Left hindlimb (tissue), 1 donor: ENCODE data around the gene GPR173.

Experiments
- DNase-seq: peaks from one replicate; pipeline ENCODE4 v3.0.0-alpha.2; 2018

The GPR173 gene

GRCh38 chrX:53048169-53049126 lies at the start of gene GPR173:
TSS of gene GPR173 (plus strand) at chrX:53048789. CDS start at chrX:53076622, 27,833 bp downstream.
- peak; percentile 88 for DNase-seq

- peak; percentile 29 for DNase-seq
Observed at GRCh38 chrX:53000447-53001135, 48.0 kb upstream of the GPR173 start.

GRCh38 chrX:53001958-53002357 lies 46.6 kb upstream of the GPR173 start:
- no peak for DNase-seq

GRCh38 chrX:53003111-53003510 lies 45.5 kb upstream of the GPR173 start:
- DNase-seq: no peak

DNA sequence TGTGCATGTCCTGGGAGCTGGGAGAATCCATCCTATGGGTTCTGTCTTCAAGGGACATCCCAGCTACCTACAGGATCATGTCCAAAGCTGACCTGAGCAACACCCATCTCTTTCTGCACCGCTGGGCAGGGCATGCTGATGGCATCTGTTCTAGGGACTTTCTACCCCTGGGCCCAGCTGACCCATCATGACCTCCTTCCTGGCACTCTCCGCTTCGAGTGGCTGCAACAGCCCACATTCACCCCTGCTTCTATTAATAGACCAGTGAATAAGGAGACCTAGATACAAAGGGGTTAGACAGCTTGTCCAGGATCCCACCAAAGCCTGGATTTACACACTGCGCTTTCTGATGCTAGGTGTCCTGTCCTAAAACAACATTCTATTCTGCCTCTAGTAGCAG lies 44.6 kb upstream of the GPR173 start:
- DNase-seq: no peak

DNA sequence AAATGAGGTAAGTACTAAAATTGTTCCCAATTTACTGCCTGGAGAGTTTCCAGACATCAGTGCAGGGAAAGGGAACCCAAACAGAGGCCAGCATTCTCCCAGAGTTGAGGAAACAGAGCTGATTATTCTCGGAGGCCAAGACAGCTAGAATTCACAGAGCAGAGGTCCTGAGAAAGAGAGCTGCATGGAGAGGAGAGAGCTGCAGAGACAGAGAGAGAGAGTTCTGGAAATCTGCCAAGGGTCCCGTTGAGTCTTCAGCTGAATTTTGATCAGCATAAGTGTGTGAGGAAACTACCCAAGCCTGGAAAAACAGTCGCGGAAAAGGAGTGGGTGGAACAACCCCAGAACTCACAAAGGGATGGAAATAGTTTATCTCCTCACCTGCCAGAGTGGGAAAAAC lies 43.8 kb upstream of the GPR173 start:
- DNase-seq: no peak

GRCh38 chrX:53005327-53005726 lies 43.3 kb upstream of the GPR173 start:
- DNase-seq: no peak

GRCh38 chrX:53009032-53009431 lies 39.6 kb upstream of the GPR173 start:
- DNase-seq: no peak

- no peak for DNase-seq
Observed at GRCh38 chrX:53013291-53013690, 35.3 kb upstream of the GPR173 start.

GRCh38 chrX:53018627-53019026 lies 30.0 kb upstream of the GPR173 start:
- no peak for DNase-seq

DNA sequence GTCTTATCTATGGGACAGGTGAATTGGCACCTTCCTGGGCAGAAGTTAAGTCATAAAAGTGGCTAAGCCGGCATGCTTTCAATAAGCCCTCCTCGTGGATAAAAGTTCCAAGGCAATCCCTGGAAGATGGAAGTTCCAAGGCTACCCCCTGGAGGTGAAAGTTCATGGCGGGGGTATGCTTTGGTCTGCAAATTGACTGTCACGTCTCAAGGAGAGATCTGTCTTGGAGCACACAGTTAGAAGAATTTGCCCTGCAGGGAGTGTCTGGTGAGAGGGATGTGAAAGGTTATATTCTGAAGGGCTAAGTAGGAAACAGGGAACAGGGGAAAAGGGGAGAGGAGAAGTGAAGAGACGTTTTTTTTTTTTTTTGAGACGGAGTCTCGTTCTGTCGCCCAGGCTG lies 26.2 kb upstream of the GPR173 start:
- DNase-seq: no peak

DNA sequence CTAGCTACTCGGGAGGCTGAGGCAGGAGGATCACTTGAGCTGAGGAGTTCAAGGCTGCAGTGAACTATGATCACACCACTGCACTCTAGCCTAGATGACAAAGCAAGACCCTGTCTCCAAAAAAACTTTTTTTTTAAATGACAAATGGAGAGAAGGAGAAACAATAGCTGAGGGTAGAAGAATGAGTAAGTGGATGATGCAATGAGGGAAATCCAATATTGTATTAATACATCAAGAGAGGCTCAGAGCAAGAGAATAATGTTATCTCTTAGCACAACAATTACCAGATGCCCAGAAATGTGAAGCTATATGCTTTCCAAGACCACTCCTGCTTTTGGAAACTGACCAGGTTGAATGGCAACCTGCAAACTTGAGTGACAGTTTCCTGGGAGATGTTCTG lies 19.9 kb upstream of the GPR173 start:
- no peak for DNase-seq

GRCh38 chrX:53031380-53031779 lies 17.2 kb upstream of the GPR173 start:
- DNase-seq: no peak

DNA sequence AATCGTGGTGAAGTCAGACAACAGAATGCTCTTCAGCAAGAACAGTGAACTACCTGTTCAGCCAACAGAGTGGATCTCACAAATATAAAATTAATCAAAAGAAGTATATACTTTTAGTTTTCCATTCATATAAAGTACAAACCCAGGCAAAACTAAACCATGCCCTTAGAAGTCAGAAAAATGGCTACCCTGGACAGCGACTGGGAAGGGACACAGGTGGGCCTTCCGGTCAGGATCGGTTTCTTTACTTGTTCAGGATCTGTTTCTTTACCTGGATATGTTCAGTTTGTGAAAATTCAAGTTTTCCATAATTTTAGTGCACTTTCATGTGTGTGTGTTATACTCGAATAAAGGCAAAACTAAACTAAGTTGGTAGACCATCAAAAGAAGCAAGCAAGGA lies 12.4 kb upstream of the GPR173 start:
- DNase-seq: no peak

DNA sequence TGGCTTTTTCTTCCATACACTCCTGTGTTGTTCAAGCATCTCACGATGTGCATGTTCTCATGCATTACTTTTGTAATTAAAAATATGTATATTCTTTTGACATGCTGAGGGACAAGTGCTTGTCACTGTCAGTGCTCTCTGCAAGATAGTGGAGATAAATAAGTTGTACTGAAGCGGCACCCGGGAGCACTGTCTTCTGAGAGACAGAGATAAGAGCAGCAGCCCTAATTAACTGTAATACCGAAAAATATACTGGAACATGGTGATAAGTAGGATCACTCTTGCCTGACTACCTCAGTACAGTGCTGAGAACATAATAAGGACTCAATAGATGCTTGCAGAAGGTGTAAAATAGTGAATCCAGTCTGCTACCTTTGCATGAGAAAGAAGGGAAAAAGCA lies 9.4 kb upstream of the GPR173 start:
- no peak for DNase-seq

DNA sequence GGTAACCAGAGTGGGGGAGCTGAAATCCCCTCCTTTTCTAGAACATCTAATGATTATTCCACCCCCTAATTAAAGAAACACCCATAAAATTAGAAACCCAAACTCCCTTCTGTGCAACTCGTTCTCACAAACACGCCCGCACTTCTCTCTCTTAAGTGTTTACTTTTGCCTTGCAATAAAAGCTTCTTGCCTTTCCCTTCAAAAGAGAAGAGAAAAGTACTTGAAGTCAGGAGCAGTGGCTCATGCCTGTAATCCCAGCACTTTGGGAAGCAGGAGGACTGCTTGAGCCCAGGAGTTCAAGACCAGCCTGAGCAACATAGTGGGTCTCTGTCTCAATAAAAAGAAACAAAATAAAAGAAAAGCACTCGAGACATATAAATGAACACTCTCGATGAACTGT lies 3.6 kb upstream of the GPR173 start:
- DNase-seq: no peak

- DNase-seq: no peak
Observed at GRCh38 chrX:53047228-53047627, 1.4 kb upstream of the GPR173 start.

- no peak for DNase-seq
Observed at GRCh38 chrX:53049127-53049517, 533 bp downstream of the GPR173 start.

DNA sequence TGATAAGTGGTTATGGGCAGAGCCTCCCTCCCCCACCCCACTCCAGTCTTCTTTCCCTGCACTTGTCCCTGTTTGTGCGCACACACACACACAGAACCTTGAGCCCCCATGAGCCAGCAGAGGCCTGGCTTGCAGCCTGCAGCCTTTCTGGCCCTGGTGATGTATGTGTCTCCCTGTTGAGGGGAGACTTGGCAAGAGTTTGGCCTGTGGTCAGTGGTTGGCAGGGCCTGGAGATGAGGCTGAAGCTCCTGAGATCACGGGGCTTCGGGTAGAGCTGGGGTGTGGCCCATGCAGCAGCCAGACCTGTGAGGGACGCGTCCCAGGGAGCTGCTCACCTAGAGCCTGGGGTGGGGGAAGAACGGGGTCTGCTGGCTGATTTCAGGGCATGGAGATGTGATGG lies 2.3 kb downstream of the GPR173 start:
- DNase-seq: no peak

GRCh38 chrX:53055244-53055849 lies 6.8 kb downstream of the GPR173 start:
- DNase-seq: no peak

- DNase-seq: no peak
Observed at GRCh38 chrX:53056292-53056691, 7.7 kb downstream of the GPR173 start.

GRCh38 chrX:53065104-53065503 lies 16.5 kb downstream of the GPR173 start:
- DNase-seq: no peak

- no peak for DNase-seq
Observed at GRCh38 chrX:53071064-53071463, 22.5 kb downstream of the GPR173 start.
